ENCODE measurements around the gene SNX19. TPM values are rescaled to one million over a fixed set of nuclear protein-coding genes. Genes with fewer than 3 reads are reported as not detected.

SNX19 gene
- polyA plus RNA-seq, 1 donor from 2014 or later, result 20.8 TPM

DNA sequence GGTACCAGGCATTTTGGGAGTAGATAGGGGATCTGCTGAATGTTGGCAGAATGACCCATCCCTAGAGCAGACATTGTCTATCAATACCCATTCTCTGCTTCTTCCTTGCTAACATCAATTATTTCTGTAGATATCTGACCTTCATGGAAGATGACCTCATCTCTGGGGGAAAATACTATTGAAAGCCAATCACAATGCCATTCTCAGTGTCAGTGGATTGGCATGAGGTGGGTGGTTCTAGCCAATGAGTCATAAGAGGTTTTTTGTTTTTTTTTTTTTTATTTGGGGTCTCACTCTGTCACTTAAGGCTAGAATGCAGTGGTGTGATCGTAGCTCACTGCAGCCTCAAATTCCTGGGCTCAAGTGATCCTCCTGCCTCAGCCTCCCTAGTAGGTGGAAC, 42.5 kb downstream of the SNX19 start:
- Histone ChIP-seq H3K27ac (ENCODE audit: low read length) (no peak overlapping the region), H3K4me2 (ENCODE audit: low read length) (no peak overlapping the region), H3K36me3 (ENCODE audit: insufficient read depth, low read length) (no peaks in the 10 kb centered on the region), H3K9ac (ENCODE audit: low read length) (no peak overlapping the region), H3K27me3 (ENCODE audit: insufficient read depth, low read depth, low read length) (no peaks in the 10 kb centered on the region), H2AFZ (ENCODE audit: low read depth, low read length) (no peak overlapping the region), H3K9me2 (ENCODE audit: insufficient read depth, low read length) (no peaks in the 10 kb centered on the region), H3K9me3 (ENCODE audit: low read length) (no peaks in the 10 kb centered on the region), H4K20me1 (ENCODE audit: insufficient read depth) (no peaks in the 10 kb centered on the region), H3F3A (ENCODE audit: insufficient read depth, low read length, poor library complexity, severe bottlenecking) (no peaks in the 10 kb centered on the region), H3K4me3 (ENCODE audit: low read length) (no peak overlapping the region), H3K79me2 (replicated peaks; ENCODE audit: insufficient read depth, low read length) (no peaks in the 10 kb centered on the region)
- TF ChIP-seq EZH2 (IDR thresholded peaks at IDR 0.05; ENCODE audit: borderline replicate concordance, insufficient read depth, low read length, poor library complexity, severe bottlenecking), result no peak
- TF ChIP-seq MXI1 (conservative IDR thresholded peaks at IDR 0.05; ENCODE audit: poor library complexity, severe bottlenecking), result no peak
- TF ChIP-seq CTCF (IDR thresholded peaks at IDR 0.05; ENCODE audit: poor library complexity, severe bottlenecking), result no peak
- TF ChIP-seq TAF1 (IDR thresholded peaks at IDR 0.05; ENCODE audit: low read depth), result no peak

DNA sequence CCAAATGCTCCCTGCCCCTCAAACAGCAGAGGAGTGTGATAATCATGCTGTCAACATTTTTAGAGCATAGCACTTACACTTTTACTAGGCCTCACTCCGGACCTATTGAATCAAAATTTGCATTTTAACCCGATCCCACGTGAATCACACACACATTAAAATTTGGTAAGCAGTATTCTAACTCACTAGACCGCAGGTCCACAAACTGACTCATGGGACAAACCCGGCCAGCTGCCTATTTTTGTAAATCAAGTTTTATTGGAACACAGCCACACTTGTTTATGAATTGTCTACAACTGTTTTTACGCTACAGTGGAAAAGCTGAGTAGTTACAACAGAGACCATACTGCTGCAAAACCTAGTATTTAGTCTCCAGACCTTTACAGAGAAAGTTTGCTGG, 43.3 kb downstream of the SNX19 start:
- Histone ChIP-seq H3K27ac (ENCODE audit: low read length) (no peak overlapping the region), H3K4me3 (ENCODE audit: low read length) (no peak overlapping the region), H3K9me3 (ENCODE audit: low read length) (no peaks in the 10 kb centered on the region), H3K9me2 (ENCODE audit: insufficient read depth, low read length) (no peaks in the 10 kb centered on the region), H4K20me1 (ENCODE audit: insufficient read depth) (no peaks in the 10 kb centered on the region), H3K9ac (ENCODE audit: low read length) (no peak overlapping the region), H3F3A (ENCODE audit: insufficient read depth, low read length, poor library complexity, severe bottlenecking) (no peaks in the 10 kb centered on the region), H3K36me3 (ENCODE audit: insufficient read depth, low read length) (no peaks in the 10 kb centered on the region), H3K27me3 (ENCODE audit: insufficient read depth, low read depth, low read length) (no peaks in the 10 kb centered on the region), H2AFZ (ENCODE audit: low read depth, low read length) (no peak overlapping the region), H3K79me2 (replicated peaks; ENCODE audit: insufficient read depth, low read length) (no peaks in the 10 kb centered on the region), H3K4me2 (ENCODE audit: low read length) (no peak overlapping the region)
- TF ChIP-seq EZH2 (IDR thresholded peaks at IDR 0.05; ENCODE audit: borderline replicate concordance, insufficient read depth, low read length, poor library complexity, severe bottlenecking) (no peak), REST (IDR thresholded peaks at IDR 0.05; ENCODE audit: borderline replicate concordance) (no peak), RAD21 (conservative IDR thresholded peaks at IDR 0.05) (no peak), EP300 (conservative IDR thresholded peaks at IDR 0.05; ENCODE audit: poor library complexity, severe bottlenecking) (no peak), MXI1 (conservative IDR thresholded peaks at IDR 0.05; ENCODE audit: poor library complexity, severe bottlenecking) (no peak), SMC3 (conservative IDR thresholded peaks at IDR 0.05; ENCODE audit: poor library complexity) (no peak), POLR2AphosphoS5 (IDR thresholded peaks at IDR 0.05) (no peak), TAF1 (IDR thresholded peaks at IDR 0.05; ENCODE audit: low read depth) (no peak), CTCF (IDR thresholded peaks at IDR 0.05; ENCODE audit: poor library complexity, severe bottlenecking) (no peak)
